GM08714 (cell line): ENCODE measurements around the gene MAPKAPK2.

Experiments used
- H3K4me3 ChIP-seq: fragments of 200-500 bp; sonication (Bioruptor generic); 2 replicates; pipeline ENCODE4 v1.5.1; 2014; ENCODE audit warnings: mild to moderate bottlenecking, low read length, inconsistent platforms
- ZNF274 ChIP-seq: IDR thresholded peaks from 2 replicates; pipeline ENCODE4 v1.6.1; 2012; ENCODE audit warnings: mild to moderate bottlenecking, low read depth, low read length

MAPKAPK2 gene

GRCh38 chr1:206737729-206738201, 53.1 kb downstream of the MAPKAPK2 start:
- no peak for TF ChIP-seq ZNF274
- no peak overlapping the region for H3K4me3 ChIP-seq

- TF ChIP-seq ZNF274, result no peak
- no peak overlapping the region; the same call in 1 of the 2 replicates for H3K4me3 ChIP-seq
Measured at GRCh38 chr1:206738370-206739366, 54.0 kb downstream of the MAPKAPK2 start.

- H3K4me3 ChIP-seq, result no peak overlapping the region; the same call in 1 of the 2 replicates
- TF ChIP-seq ZNF274, result no peak
Measured at GRCh38 chr1:206739411-206740076, 54.8 kb downstream of the MAPKAPK2 start.

GRCh38 chr1:206741142-206741701, 56.5 kb downstream of the MAPKAPK2 start:
- H3K4me3 ChIP-seq, result no peak overlapping the region
- TF ChIP-seq ZNF274, result no peak

GRCh38 chr1:206742719-206743383, 58.1 kb downstream of the MAPKAPK2 start:
- no peak for TF ChIP-seq ZNF274
- no peak overlapping the region for H3K4me3 ChIP-seq

GRCh38 chr1:206744683-206745082, 60.0 kb downstream of the MAPKAPK2 start:
- no peak overlapping the region for H3K4me3 ChIP-seq
- no peak for TF ChIP-seq ZNF274

GRCh38 chr1:206745301-206745700, 60.6 kb downstream of the MAPKAPK2 start:
- TF ChIP-seq ZNF274, result no peak
- H3K4me3 ChIP-seq, result no peak overlapping the region

- H3K4me3 ChIP-seq, result no peak overlapping the region
Measured at GRCh38 chr1:206748348-206749030, 63.8 kb downstream of the MAPKAPK2 start.

GRCh38 chr1:206751891-206752290, 67.2 kb downstream of the MAPKAPK2 start:
- TF ChIP-seq ZNF274, result no peak
- H3K4me3 ChIP-seq, result no peak overlapping the region

More at GRCh38 chr1:206748348-206749030, 63.8 kb downstream of the MAPKAPK2 start:
- TF ChIP-seq ZNF274, result no peak

- no peak overlapping the region for H3K4me3 ChIP-seq
- no peak for TF ChIP-seq ZNF274
Measured at GRCh38 chr1:206752481-206752880, 67.8 kb downstream of the MAPKAPK2 start.

- no peak overlapping the region for H3K4me3 ChIP-seq
- TF ChIP-seq ZNF274, result no peak
Measured at GRCh38 chr1:206753141-206753540, 68.4 kb downstream of the MAPKAPK2 start.

GRCh38 chr1:206754011-206754410, 69.3 kb downstream of the MAPKAPK2 start:
- TF ChIP-seq ZNF274, result no peak

GRCh38 chr1:206757524-206758266, 73.0 kb downstream of the MAPKAPK2 start:
- no peak for TF ChIP-seq ZNF274
- no peak overlapping the region for H3K4me3 ChIP-seq

More at GRCh38 chr1:206754011-206754410, 69.3 kb downstream of the MAPKAPK2 start:
- no peak overlapping the region for H3K4me3 ChIP-seq

- TF ChIP-seq ZNF274, result no peak
- H3K4me3 ChIP-seq, result no peak overlapping the region
Measured at GRCh38 chr1:206760590-206760989, 75.9 kb downstream of the MAPKAPK2 start.
